GM23248 (cell line): ENCODE measurements around the gene RPL35. TPM values are rescaled to one million over a fixed set of nuclear protein-coding genes. Genes with fewer than 3 reads are reported as not detected.

Experiments
- DNase-seq: peaks from one replicate; pipeline ENCODE4 v3.0.0-alpha.2; 2015
- H2AFZ ChIP-seq: fragments of 200-600 bp; sonication (generic); 2 replicates; pipeline ENCODE4 v1.6.1; 2016; ENCODE audit warnings: antibody characterized with exemption
- H3F3A ChIP-seq: fragments of 200-600 bp; sonication (generic); 2 replicates; pipeline ENCODE4 v1.6.1; 2016; ENCODE audit warnings: mild to moderate bottlenecking, antibody characterized with exemption, mixed run types; ENCODE audit not compliant: insufficient read depth
- H3K27ac ChIP-seq: fragments of 200-600 bp; sonication (generic); 2 replicates; pipeline ENCODE4 v1.5.1; 2016; ENCODE audit warnings: mild to moderate bottlenecking
- H3K27me3 ChIP-seq: fragments of 200-600 bp; sonication (generic); replicated peaks from 2 replicates; pipeline ENCODE4 v1.6.1; 2016; ENCODE audit warnings: mild to moderate bottlenecking; ENCODE audit not compliant: insufficient read depth
- H3K36me3 ChIP-seq: fragments of 200-600 bp; sonication (generic); 2 replicates; pipeline ENCODE4 v1.6.1; 2016; ENCODE audit warnings: low read depth, mild to moderate bottlenecking
- H3K4me1 ChIP-seq: fragments of 200-600 bp; sonication (generic); 2 replicates; pipeline ENCODE4 v1.6.1; 2016; ENCODE audit warnings: mild to moderate bottlenecking; ENCODE audit not compliant: insufficient read depth
- H3K4me2 ChIP-seq: fragments of 200-600 bp; sonication (generic); one replicate; pipeline ENCODE4 v1.6.1; 2016; ENCODE audit warnings: mild to moderate bottlenecking; ENCODE audit not compliant: unreplicated experiment
- H3K4me3 ChIP-seq: fragments of 200-600 bp; sonication (generic); 2 replicates; pipeline ENCODE4 v1.5.1; 2016; ENCODE audit warnings: mild to moderate bottlenecking
- H3K79me2 ChIP-seq: fragments of 200-600 bp; sonication (generic); 2 replicates; pipeline ENCODE4 v1.6.1; 2016; ENCODE audit warnings: mild to moderate bottlenecking; ENCODE audit not compliant: insufficient read depth
- H3K9ac ChIP-seq: fragments of 200-600 bp; sonication (generic); 2 replicates; pipeline ENCODE4 v1.6.1; 2016; ENCODE audit warnings: mild to moderate bottlenecking
- H3K9me2 ChIP-seq: fragments of 200-600 bp; sonication (generic); 2 replicates; pipeline ENCODE4 v1.6.1; 2016; ENCODE audit warnings: mixed run types, mild to moderate bottlenecking, moderate library complexity; ENCODE audit not compliant: insufficient read depth
- H3K9me3 ChIP-seq: fragments of 200-600 bp; sonication (generic); one replicate; pipeline ENCODE4 v1.6.1; 2017; ENCODE audit warnings: low read depth
- H4K20me1 ChIP-seq: fragments of 200-600 bp; sonication (generic); 2 replicates; pipeline ENCODE4 v1.6.0; 2016; ENCODE audit not compliant: insufficient read depth
- EZH2 ChIP-seq: fragments of 200-600 bp; sonication (generic); IDR thresholded peaks from 2 replicates; pipeline ENCODE4 v1.6.1; 2018; ENCODE audit warnings: antibody characterized with exemption, mild to moderate bottlenecking; ENCODE audit not compliant: insufficient read depth, poor library complexity, severe bottlenecking
- EZH2phosphoT487 ChIP-seq: fragments of 200-600 bp; sonication (generic); IDR thresholded peaks from 2 replicates; pipeline ENCODE4 v1.6.1; 2018; ENCODE audit warnings: antibody characterized with exemption, moderate library complexity, mild to moderate bottlenecking, low read depth; ENCODE audit not compliant: insufficient read depth
- WGBS, 2 experiments: methylation state at CpG; one replicate each; pipeline ENCODE4 v1.1.6; 2015 to 2017; ENCODE audit warnings: low lambda C conversion rate in 2 of 2, low coverage in 1 of 2; ENCODE audit errors: missing lambda C conversion rate in 2 of 2; 5-methylcytosine and 5-hydroxymethylcytosine counted together
- in situ Hi-C: fragments of 300-500 bp; cut with MboI; formaldehyde crosslinking; loops from 2 replicates; pipeline ENCODE4 v1.15.0; 2020
- polyA plus RNA-seq: library from polyadenylated mRNA; unstranded; fragments of >200 nt; fragmentation: Nextera tagmentation; extraction: Ambion mirVana; gene quantifications from 2 replicates; pipeline ENCODE4 v1.2.1, GENCODE V29; 2016
- total RNA-seq: library from RNA; depleted of rRNA; stranded (reverse); fragments of >200 nt; shearing (Covaris generic); gene quantifications from 2 replicates; pipeline ENCODE4 v1.2.3, GENCODE V29; 2014

RPL35 gene
- total and polyA plus RNA-seq, 2 experiments from 2014 or later, result 1,193 to 1,199 TPM

DNA sequence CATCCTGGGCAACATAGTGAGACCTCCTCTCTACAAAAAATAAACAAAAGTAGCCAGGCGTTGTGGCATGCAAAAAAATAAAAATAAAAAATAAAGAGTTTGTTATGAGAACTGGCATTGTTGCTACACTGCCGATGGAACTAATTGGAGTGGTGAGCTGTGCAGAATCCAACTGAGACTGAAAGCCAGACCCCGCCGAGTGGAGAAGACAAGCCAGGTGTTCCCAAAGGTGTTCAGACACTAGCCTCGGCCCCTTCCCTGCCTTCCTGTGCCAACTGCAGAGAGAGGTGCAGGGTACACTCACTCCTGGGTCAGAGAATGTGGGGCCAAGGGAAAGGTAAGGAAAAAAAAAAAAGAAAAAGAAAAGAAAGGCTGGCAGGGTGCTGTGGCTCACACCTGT lies 46.2 kb downstream of the RPL35 start:
- Histone ChIP-seq H3K27me3 (no peaks in the 10 kb centered on the region), H3K9me3 (no peaks in the 10 kb centered on the region), H3K9ac (no peak overlapping the region), H3F3A (peaks cover 22% of the 10 kb centered on the region), H3K4me1 (peaks cover 27% of the 10 kb centered on the region), H4K20me1 (no peaks in the 10 kb centered on the region), H3K79me2 (no peaks in the 10 kb centered on the region), H3K4me2 (no peak overlapping the region), H2AFZ (no peak overlapping the region), H3K9me2 (no peaks in the 10 kb centered on the region), H3K27ac (no peak overlapping the region), H3K4me3 (no peak overlapping the region), H3K36me3 (no peaks in the 10 kb centered on the region)
- DNase-seq, result no peak
- TF ChIP-seq EZH2phosphoT487 (no peak), EZH2 (no peak)
- 84 to 93% methylated on average over 5 of the region's 5 CpGs for WGBS, 2 experiments
- in situ Hi-C loops, result no loop called here

GRCh38 chr9:124814164-124814535 lies 47.6 kb downstream of the RPL35 start:
- WGBS, 2 experiments, result 81 to 85% methylated on average over 5 of the region's 5 CpGs
- TF ChIP-seq EZH2 (no peak), EZH2phosphoT487 (no peak)
- Histone ChIP-seq H3K9me3 (no peaks in the 10 kb centered on the region), H3K9ac (no peak overlapping the region), H2AFZ (no peak overlapping the region), H3K9me2 (no peaks in the 10 kb centered on the region), H3K79me2 (no peaks in the 10 kb centered on the region), H4K20me1 (no peaks in the 10 kb centered on the region), H3K27ac (no peak overlapping the region), H3K4me2 (no peak overlapping the region), H3K4me1 (peaks cover 30% of the 10 kb centered on the region), H3K36me3 (no peaks in the 10 kb centered on the region), H3F3A (peaks cover 22% of the 10 kb centered on the region), H3K27me3 (no peaks in the 10 kb centered on the region), H3K4me3 (no peak overlapping the region)
- DNase-seq, result no peak
- in situ Hi-C loops, result no loop called here

GRCh38 chr9:124813501-124814163 lies 48.1 kb downstream of the RPL35 start:
- no peaks in the 10 kb centered on the region for H3K9me3 ChIP-seq
- H3K27ac ChIP-seq, result 0 out of 2 replicates have a peak overlapping the region, but pooled peaks have one; percentile 1
- TF ChIP-seq EZH2phosphoT487 (no peak), EZH2 (no peak)
- in situ Hi-C loops, result no loop called here
- H3K36me3 ChIP-seq, result no peaks in the 10 kb centered on the region
- H2AFZ ChIP-seq, result no peak overlapping the region
- H3K9ac ChIP-seq, result no peak overlapping the region
- H3K4me2 ChIP-seq, result no peak overlapping the region
- no peaks in the 10 kb centered on the region for H4K20me1 ChIP-seq
- whole genome bisulfite sequencing, 2 experiments, result 85 to 88% methylated on average over 11 of the region's 11 CpGs
- H3K9me2 ChIP-seq, result no peaks in the 10 kb centered on the region
- peaks cover 27% of the 10 kb centered on the region for H3K4me1 ChIP-seq
- H3K79me2 ChIP-seq, result no peaks in the 10 kb centered on the region
- no peak overlapping the region for H3K4me3 ChIP-seq
- DNase-seq, result no peak
- H3F3A ChIP-seq, result peaks cover 19% of the 10 kb centered on the region
- H3K27me3 ChIP-seq, result no peaks in the 10 kb centered on the region

DNA sequence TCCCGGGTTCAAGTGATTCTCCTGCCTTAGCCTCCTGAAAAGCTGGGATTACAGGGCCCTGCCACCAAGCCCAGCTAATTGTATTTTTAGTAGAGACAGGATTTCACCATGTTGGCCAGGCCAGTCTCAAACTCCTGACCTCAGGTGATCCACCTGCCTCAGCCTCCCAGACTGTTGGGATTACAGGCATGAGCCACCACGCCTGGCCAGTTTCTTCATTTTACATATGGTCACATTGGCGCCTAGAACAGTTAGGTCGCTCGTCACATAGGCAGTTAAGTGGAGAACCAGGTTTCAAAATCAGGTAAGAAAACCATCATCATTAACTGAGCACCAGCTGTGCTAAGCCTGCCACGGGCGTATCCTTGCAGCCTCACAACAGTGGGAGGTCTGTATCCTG lies 48.7 kb downstream of the RPL35 start:
- Histone ChIP-seq H3K27me3 (no peaks in the 10 kb centered on the region), H3K9me2 (no peaks in the 10 kb centered on the region), H3K4me2 (peak overlapping the region; percentile 9), H3K79me2 (no peaks in the 10 kb centered on the region), H3F3A (peaks cover 19% of the 10 kb centered on the region), H4K20me1 (no peaks in the 10 kb centered on the region), H2AFZ (no peak overlapping the region), H3K36me3 (no peaks in the 10 kb centered on the region), H3K4me1 (peaks cover 27% of the 10 kb centered on the region), H3K9ac (no peak overlapping the region), H3K9me3 (no peaks in the 10 kb centered on the region), H3K4me3 (no peak overlapping the region), H3K27ac (peak overlapping the region; percentile 1; the same call in 1 of the 2 replicates)
- 81 to 92% methylated on average over 7 of the region's 7 CpGs for WGBS, 2 experiments
- no peak for DNase-seq
- in situ Hi-C loops, result no loop called here
- no peak for TF ChIP-seq EZH2
- TF ChIP-seq EZH2phosphoT487, result no peak
